ENCODE results near the gene MRPL46.

Gene MRPL46

GRCh38 chr15:88467073-88467934 lies at the start of gene MRPL46, which contains the start of gene MRPS11:
Gene MRPL46 (minus strand): TSS chr15:88467388. CDS start chr15:88467377, 11 bp downstream.
Gene MRPS11 (plus strand): TSS chr15:88467708. CDS start chr15:88467718, 10 bp downstream.
- DNase-seq: peak; percentile 79

GRCh38 chr15:88513195-88513594 lies 46.0 kb upstream of the MRPL46 start:
- no peak for DNase-seq

GRCh38 chr15:88512601-88513000 lies 45.4 kb upstream of the MRPL46 start:
- DNase-seq: no peak

- no peak for DNase-seq
Measured at GRCh38 chr15:88512078-88512477, 44.9 kb upstream of the MRPL46 start.

- DNase-seq: no peak
Measured at GRCh38 chr15:88511161-88511560, 44.0 kb upstream of the MRPL46 start.

- DNase-seq: no peak
Measured at GRCh38 chr15:88509964-88510363, 42.8 kb upstream of the MRPL46 start.

- no peak for DNase-seq
Measured at GRCh38 chr15:88509321-88509720, 42.1 kb upstream of the MRPL46 start.

- DNase-seq: no peak
Measured at GRCh38 chr15:88506628-88507027, 39.4 kb upstream of the MRPL46 start.

GRCh38 chr15:88505721-88506120 lies 38.5 kb upstream of the MRPL46 start:
- no peak for DNase-seq

- no peak for DNase-seq
Measured at GRCh38 chr15:88504445-88504844, 37.3 kb upstream of the MRPL46 start.

GRCh38 chr15:88498996-88499395 lies 31.8 kb upstream of the MRPL46 start:
- peak; percentile 23 for DNase-seq

GRCh38 chr15:88497109-88497765 lies 30.0 kb upstream of the MRPL46 start:
- DNase-seq: no peak

GRCh38 chr15:88493844-88494243 lies 26.7 kb upstream of the MRPL46 start:
- DNase-seq: no peak

- DNase-seq: peak; percentile 34
Measured at GRCh38 chr15:88491158-88491557, 24.0 kb upstream of the MRPL46 start.

- DNase-seq: no peak
Measured at GRCh38 chr15:88490036-88490435, 22.8 kb upstream of the MRPL46 start.

GRCh38 chr15:88489321-88489720 lies 22.1 kb upstream of the MRPL46 start:
- DNase-seq: no peak

- no peak for DNase-seq
Measured at GRCh38 chr15:88487796-88488523, 20.8 kb upstream of the MRPL46 start.

GRCh38 chr15:88487178-88487795 lies 20.1 kb upstream of the MRPL46 start:
- no peak for DNase-seq

GRCh38 chr15:88484682-88485331 lies 17.6 kb upstream of the MRPL46 start:
- DNase-seq: no peak

- no peak for DNase-seq
Measured at GRCh38 chr15:88482263-88482662, 15.1 kb upstream of the MRPL46 start.

- DNase-seq: no peak
Measured at GRCh38 chr15:88480981-88481380, 13.8 kb upstream of the MRPL46 start.

- DNase-seq: no peak
Measured at GRCh38 chr15:88479169-88479568, 12.0 kb upstream of the MRPL46 start.
